B cell (primary cell): ENCODE measurements around the gene ZNF540.
"Not testable (repeated sequence)": the region's sequence is repeated elsewhere in the genome, so short reads cannot be mapped to it uniquely, and the experiment has no call there.

Source experiments
- EZH2 ChIP-seq: IDR thresholded peaks from 2 replicates; pipeline ENCODE4 v1.6.1; 2012; ENCODE audit warnings: borderline replicate concordance, low read depth, mild to moderate bottlenecking, moderate library complexity, low read length; ENCODE audit not compliant: insufficient read depth, poor library complexity, severe bottlenecking
- TF ChIP-seq, protein P1 (sequence below): fragments of 200-600 bp; IDR thresholded peaks from one replicate; pipeline ENCODE4 v1.8.0; 2022; ENCODE audit warnings: antibody characterized with exemption, mild to moderate bottlenecking

DNA sequence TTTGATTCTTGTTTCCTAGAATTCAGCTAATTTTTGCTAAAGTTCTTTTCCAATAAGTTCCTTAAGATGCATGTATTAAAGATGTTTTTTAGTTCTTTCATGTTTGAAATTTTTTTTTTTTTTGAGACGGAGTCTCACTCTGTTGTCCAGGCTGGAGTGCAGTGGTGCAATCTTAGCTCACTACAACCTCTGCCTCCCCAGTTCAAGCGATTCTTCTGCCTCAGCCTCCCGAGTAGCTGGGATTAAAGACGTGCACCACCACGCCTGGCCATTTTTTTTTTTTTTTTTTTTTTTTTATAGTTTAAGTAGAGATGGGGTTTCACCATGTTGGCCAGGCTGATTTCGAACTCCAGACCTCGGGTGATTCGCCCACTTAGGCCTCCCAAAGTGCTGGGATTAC is 62.5 kb downstream of the ZNF540 start:
- TF ChIP-seq, protein P1, sequence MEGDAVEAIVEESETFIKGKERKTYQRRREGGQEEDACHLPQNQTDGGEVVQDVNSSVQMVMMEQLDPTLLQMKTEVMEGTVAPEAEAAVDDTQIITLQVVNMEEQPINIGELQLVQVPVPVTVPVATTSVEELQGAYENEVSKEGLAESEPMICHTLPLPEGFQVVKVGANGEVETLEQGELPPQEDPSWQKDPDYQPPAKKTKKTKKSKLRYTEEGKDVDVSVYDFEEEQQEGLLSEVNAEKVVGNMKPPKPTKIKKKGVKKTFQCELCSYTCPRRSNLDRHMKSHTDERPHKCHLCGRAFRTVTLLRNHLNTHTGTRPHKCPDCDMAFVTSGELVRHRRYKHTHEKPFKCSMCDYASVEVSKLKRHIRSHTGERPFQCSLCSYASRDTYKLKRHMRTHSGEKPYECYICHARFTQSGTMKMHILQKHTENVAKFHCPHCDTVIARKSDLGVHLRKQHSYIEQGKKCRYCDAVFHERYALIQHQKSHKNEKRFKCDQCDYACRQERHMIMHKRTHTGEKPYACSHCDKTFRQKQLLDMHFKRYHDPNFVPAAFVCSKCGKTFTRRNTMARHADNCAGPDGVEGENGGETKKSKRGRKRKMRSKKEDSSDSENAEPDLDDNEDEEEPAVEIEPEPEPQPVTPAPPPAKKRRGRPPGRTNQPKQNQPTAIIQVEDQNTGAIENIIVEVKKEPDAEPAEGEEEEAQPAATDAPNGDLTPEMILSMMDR, result not testable (repeated sequence)
- TF ChIP-seq EZH2, result not testable (repeated sequence)
